22Rv1 (cell line): ENCODE measurements around the gene TMEM129.

ENCODE experiments used
- CTCF ChIP-seq: fragments of 450-650 bp; IDR thresholded peaks from 2 replicates; pipeline ENCODE4 v1.5.1; 2017; ENCODE audit warnings: mild to moderate bottlenecking
- ZFX ChIP-seq: fragments of 450-650 bp; IDR thresholded peaks from 2 replicates; pipeline ENCODE4 v1.6.1; 2017; ENCODE audit warnings: antibody characterized with exemption, borderline replicate concordance

DNA sequence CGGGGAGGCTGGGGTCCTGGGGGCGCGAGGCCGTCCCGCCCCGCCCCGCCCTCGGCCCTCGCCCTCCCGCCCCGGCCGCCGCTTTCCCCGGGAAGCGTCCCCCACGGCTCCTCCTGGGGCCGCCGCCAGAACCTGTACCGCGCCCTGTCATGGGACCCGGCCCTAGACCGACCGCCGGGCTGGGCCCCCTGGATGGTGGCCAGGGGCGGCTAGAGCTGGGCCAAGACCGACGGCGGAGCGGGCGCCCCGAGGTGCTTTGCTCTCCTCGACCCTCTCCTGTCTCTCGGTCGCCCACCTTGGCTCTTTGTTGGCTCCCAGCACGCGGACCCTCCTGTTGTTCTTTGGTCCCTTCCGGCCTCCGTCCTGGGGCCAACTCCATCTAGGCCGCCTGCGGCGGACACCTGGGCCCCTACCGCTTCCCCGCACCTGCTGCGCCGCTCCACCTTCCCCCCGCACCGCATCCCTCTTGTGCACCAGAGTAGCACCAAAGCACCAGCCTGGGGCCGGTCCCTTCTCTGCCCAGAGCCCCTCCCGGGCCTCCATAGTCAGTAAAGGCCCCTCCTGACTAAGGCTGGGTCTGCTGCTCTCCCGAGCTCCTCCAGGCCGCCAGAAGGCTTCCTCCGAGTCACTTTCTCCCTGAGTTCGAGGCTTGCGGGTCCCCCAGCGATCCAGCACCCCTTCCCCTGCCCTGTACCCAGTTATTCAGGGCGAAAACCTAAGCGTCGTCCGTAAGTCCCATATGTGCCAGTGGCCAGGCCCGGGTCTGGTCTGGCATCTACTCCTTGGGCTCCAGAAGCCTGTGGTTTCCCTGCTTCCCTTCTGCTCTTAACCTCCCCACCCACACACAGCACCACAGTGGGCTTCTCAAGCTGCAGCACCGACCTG is 785 bp upstream of the TMEM129 start:
- no peak for TF ChIP-seq CTCF
- TF ChIP-seq ZFX: no peak
